HG03175 (cell line): ENCODE measurements around the gene OBSCN.
"Not testable (repeated sequence)": the region's sequence is repeated elsewhere in the genome, so short reads cannot be mapped to it uniquely, and the experiment has no call there.

Source experiments
- ATAC-seq: cut with Tn5 transposase; IDR thresholded peaks from one replicate; pipeline ENCODE4 v1.9.1; 2021; ENCODE audit warnings: mild to moderate bottlenecking, moderate library complexity; ENCODE audit not compliant: unreplicated experiment

The OBSCN gene

GRCh38 chr1:228211531-228212414 lies 3.9 kb downstream of the OBSCN start:
- ATAC-seq: no peak

DNA sequence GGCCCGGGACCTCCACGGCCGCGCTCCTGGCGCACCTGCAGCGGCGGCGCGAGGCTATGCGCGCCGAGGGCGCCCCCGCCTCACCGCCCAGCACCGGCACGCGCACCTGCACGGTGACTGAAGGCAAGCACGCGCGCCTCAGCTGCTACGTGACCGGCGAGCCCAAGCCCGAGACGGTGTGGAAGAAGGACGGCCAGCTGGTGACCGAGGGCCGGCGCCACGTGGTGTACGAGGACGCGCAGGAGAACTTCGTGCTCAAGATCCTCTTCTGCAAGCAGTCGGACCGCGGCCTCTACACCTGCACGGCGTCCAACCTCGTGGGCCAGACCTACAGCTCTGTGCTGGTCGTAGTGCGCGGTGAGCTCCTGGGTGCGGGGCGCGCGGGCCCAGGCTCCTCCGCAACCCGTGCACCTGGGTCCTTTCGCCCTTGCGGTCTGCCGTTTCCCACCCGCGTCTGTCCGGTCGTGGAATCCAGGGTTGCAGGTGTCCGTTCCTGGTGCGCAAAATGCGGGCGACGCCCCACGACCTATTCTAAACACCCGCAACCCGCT lies 4.6 kb downstream of the OBSCN start:
- no peak for ATAC-seq

DNA sequence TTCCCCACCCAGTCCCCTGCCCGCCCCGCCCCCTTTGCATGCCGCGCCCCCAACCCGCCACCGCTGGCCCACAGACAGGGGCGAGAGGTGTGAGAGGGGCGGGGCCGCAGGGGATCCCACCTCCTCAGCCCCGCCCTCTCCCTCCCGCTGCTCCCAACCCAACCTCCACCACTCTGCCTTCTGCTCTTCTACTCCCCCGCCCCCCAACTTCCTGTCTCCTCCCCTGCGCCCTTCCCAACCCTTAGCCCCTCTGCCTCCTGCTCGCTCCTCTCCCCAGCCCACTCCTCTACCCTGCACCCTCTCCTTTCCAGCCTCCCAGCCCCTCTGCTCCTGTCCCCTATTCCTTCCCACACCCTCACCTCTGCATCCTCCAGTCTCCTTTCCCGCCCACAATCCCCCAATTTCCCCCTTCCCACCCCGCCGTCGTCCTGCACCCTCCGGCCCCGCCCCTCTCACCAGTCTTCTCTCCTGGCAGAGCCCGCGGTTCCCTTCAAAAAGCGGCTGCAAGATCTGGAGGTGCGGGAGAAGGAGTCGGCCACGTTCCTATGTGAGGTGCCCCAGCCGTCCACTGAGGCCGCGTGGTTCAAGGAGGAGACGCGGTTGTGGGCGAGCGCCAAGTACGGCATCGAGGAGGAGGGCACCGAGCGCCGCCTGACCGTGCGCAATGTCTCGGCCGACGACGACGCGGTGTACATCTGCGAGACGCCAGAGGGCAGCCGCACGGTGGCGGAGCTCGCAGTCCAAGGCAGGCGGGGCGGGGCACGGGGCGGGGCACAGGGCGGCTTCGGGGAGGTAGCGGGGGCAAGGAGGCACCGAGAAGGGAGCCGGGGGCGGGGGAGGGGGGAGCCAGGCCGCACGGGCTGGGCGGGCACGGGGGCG lies 5.4 kb downstream of the OBSCN start:
- ATAC-seq: peak; percentile 97

GRCh38 chr1:228213917-228214808 lies 6.3 kb downstream of the OBSCN start:
- ATAC-seq: no peak

DNA sequence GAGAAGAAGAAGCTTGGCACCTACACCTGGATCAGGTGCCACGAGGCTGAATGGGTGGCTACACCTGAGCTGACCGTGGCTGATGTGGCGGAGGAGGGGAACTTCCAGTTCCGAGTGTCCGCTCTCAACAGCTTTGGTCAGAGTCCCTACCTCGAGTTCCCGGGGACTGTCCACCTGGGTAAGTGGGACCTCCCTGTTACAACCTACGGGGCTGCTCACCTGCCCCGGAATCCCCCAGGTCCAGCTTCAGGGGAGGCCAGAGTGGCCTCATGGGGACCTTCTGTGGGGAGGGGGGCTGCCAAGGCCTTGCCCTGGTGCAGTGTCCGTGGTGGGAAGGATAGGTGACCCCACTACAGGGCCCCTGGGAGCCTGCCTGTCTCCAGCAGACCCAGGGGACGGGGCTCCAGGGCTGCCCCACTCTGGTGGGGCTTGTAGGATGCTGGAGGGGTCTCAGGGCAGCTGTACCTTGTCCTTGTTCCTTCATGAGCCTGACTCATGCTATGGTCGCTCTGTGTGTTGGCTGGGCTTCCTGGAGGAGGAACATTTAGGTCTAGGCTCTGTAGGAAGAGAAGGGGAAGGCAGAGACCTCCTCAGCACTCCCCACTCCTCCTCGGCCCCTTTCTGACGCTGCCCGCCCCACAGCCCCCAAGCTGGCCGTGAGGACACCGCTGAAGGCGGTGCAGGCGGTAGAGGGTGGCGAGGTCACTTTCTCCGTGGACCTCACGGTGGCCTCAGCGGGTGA lies 7.2 kb downstream of the OBSCN start:
- no peak for ATAC-seq

DNA sequence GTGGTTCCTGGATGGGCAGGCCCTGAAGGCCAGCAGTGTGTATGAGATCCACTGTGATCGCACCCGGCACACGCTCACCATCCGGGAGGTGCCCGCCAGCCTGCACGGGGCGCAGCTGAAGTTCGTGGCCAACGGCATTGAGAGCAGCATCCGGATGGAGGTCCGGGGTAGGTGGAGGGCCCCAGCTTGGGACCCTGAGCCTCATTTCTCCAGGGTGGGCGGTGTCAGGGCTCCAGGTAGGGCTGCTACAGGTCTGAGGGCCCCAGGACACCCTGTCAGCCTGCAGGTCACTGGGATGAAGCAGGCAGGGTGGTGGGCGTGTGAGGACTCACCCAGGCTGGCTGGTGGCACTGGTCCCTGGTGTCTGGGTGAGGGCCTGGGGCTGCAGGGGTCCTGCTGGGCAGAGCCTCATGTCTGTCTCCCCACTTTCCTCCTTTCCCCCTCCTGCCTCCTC lies 7.8 kb downstream of the OBSCN start:
- ATAC-seq: no peak

GRCh38 chr1:228216371-228217320 lies 8.8 kb downstream of the OBSCN start:
- ATAC-seq: no peak

- ATAC-seq: no peak
These were observed 9.9 kb downstream of the OBSCN start for GRCh38 chr1:228217551-228218344.

- ATAC-seq: no peak
These were observed 10.8 kb downstream of the OBSCN start for GRCh38 chr1:228218513-228219244.

- ATAC-seq: no peak
These were observed 11.6 kb downstream of the OBSCN start for GRCh38 chr1:228219245-228219961.

- no peak for ATAC-seq
These were observed 12.3 kb downstream of the OBSCN start for GRCh38 chr1:228219962-228220780.

GRCh38 chr1:228221097-228221496 lies 13.3 kb downstream of the OBSCN start:
- not testable (repeated sequence) for ATAC-seq

- ATAC-seq: no peak
These were observed 14.7 kb downstream of the OBSCN start for GRCh38 chr1:228222548-228222947.

DNA sequence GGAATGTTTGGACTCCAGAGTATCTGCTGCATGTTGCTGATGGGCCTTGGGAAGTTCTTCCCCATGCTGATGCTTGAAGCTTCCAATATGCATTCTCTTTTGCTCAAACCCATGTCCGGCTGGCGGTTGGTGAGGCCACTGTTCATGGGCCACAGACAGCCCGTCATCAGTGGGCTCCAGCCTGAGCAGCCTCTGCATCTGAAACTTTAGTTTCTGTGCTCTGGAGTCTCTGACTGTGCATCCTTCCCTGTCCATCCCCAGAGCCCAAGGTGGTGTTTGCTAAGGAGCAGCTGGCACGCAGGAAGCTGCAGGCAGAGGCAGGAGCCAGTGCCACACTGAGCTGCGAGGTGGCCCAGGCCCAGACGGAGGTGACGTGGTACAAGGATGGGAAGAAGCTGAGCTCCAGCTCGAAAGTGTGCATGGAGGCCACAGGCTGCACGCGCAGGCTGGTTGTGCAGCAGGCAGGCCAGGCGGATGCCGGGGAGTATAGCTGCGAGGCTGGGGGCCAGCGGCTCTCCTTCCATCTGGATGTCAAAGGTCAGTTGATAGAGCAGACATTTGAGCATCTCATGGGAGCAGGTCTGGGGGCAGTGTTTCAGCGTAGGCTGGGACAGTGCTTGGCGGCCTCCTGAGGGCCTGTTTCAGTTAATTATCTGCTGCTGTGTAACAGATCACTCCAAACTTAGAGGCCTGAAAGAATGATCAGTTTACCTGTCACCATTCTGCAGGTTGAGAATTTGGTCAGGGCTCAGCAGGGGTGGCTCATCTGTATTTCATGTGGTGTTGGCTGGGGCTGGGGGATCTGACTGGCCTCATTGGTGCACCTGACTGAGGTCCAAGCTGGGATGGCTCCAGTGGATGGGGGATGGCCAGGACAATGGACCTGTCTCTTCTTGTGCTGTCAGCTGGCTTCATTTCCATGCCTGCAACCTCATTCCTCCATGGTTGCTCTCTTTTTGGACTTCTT lies 16.6 kb downstream of the OBSCN start:
- no peak for ATAC-seq
